H1 (cell line): Measurements from ENCODE around the gene NIFK.

Source experiments
- CBX5 ChIP-seq: fragments of 300-800, 300-1000 bp; sonication (generic); IDR thresholded peaks from 2 replicates; pipeline ENCODE4 v1.7.1; 2016; ENCODE audit warnings: antibody characterized with exemption, low read length, low read depth
- CTCF ChIP-seq, 3 experiments: IDR thresholded peaks; 1 replicate in 2 of 3; 2 replicates in 1 of 3; pipeline versions ENCODE4 v1.5.1 to v1.6.1; 2011; ENCODE audit warnings: low read length in 3 of 3, mild to moderate bottlenecking in 3 of 3, inconsistent platforms in 2 of 3, low read depth in 1 of 3, moderate library complexity in 1 of 3; ENCODE audit not compliant: insufficient read depth in 1 of 3; ENCODE audit errors: control extremely low read depth in 1 of 3
- KDM4A ChIP-seq: IDR thresholded peaks from one replicate; pipeline ENCODE4 v1.7.1; 2012; ENCODE audit warnings: low read depth, mild to moderate bottlenecking, moderate library complexity, low read length, inconsistent platforms; ENCODE audit not compliant: severe bottlenecking
- KDM5A ChIP-seq: fragments of 200-600 bp; IDR thresholded peaks from 2 replicates; pipeline ENCODE4 v1.7.1; 2012; ENCODE audit warnings: mild to moderate bottlenecking, low read length, inconsistent platforms, mixed read lengths
- POLR2AphosphoS5 ChIP-seq: IDR thresholded peaks from 2 replicates; pipeline ENCODE4 v1.6.1; 2011; ENCODE audit warnings: low read depth, low read length
- RAD21 ChIP-seq, 2 experiments: IDR thresholded peaks in 1 of 2; conservative IDR thresholded peaks in 1 of 2; 2 replicates each; pipeline ENCODE4 v1.6.1; 2011; ENCODE audit warnings: low read depth in 2 of 2, low read length in 2 of 2, improper control_type of control experiment in 1 of 2, inconsistent platforms in 1 of 2, mild to moderate bottlenecking in 1 of 2, moderate library complexity in 1 of 2
- RBBP5 ChIP-seq: IDR thresholded peaks from 2 replicates; pipeline ENCODE4 v1.7.1; 2012; ENCODE audit warnings: low read depth, mild to moderate bottlenecking, inconsistent platforms, low read length, moderate library complexity, borderline replicate concordance
- SIRT6 ChIP-seq: IDR thresholded peaks from one replicate; pipeline ENCODE4 v1.7.1; 2012; ENCODE audit warnings: low read length, inconsistent platforms
- SP1 ChIP-seq: IDR thresholded peaks from 2 replicates; pipeline ENCODE4 v1.6.1; 2011; ENCODE audit warnings: low read depth, low read length
- SRF ChIP-seq: IDR thresholded peaks from 2 replicates; pipeline ENCODE4 v1.6.1; 2011; ENCODE audit warnings: mild to moderate bottlenecking, low read depth, low read length, moderate library complexity
- TBP ChIP-seq: IDR thresholded peaks from 2 replicates; pipeline ENCODE4 v1.6.1; 2011; ENCODE audit warnings: low read depth, low read length, improper control_type of control experiment
- YY1 ChIP-seq: IDR thresholded peaks from 2 replicates; pipeline ENCODE4 v1.6.1; 2011; ENCODE audit warnings: low read depth, mild to moderate bottlenecking, low read length

- TF ChIP-seq CTCF (IDR thresholded peaks at IDR 0.05; ENCODE audit: control extremely low read depth in 1 of 3, insufficient read depth in 1 of 3, low read depth in 1 of 3, low read length in 3 of 3): no peak
- no peak for TF ChIP-seq SIRT6
- TF ChIP-seq SP1: no peak
- TF ChIP-seq POLR2AphosphoS5: no peak
- no peak for TF ChIP-seq KDM4A
- no peak for TF ChIP-seq TBP
- TF ChIP-seq YY1: no peak
- TF ChIP-seq CBX5: no peak
- TF ChIP-seq KDM5A: no peak
- no peak for TF ChIP-seq RAD21 (IDR thresholded peaks at IDR 0.05 in 1 of 2, conservative IDR thresholded peaks at IDR 0.05 in 1 of 2; ENCODE audit: low read depth in 2 of 2, low read length in 2 of 2)
- TF ChIP-seq RBBP5: no peak
- TF ChIP-seq SRF: no peak
Observed at GRCh38 chr2:121735518-121736074, 1.1 kb downstream of the NIFK start.
